Lung (tissue), 12 donors: Measurements from ENCODE around the gene CHRM3. TPM values are rescaled to one million over a fixed set of nuclear protein-coding genes. Genes with fewer than 3 reads are reported as not detected.

ENCODE experiments used
- ATAC-seq: fragments of 200-7000 bp; cut with Tn5 transposase; one replicate; pipeline ENCODE4 v1.9.1; 2020; ENCODE audit warnings: moderate number of reproducible peaks; ENCODE audit not compliant: insufficient read depth, low FRiP score
- DNase-seq, 3 donors: peaks; one replicate each; pipeline ENCODE4 v3.0.0-alpha.2; 2013 to 2017
- H3K27ac ChIP-seq, 2 donors: one replicate each; pipeline ENCODE4 v1.5.1; 2013; ENCODE audit warnings: mild to moderate bottlenecking in 2 of 2, moderate library complexity in 2 of 2, control low read depth in 1 of 2, inconsistent platforms in 1 of 2, low read depth in 1 of 2, low read length in 1 of 2
- H3K27me3 ChIP-seq, 3 donors: one replicate each; pipeline ENCODE4 v1.5.1; 2013; ENCODE audit warnings: low read length in 2 of 3; ENCODE audit not compliant: control insufficient read depth in 3 of 3, insufficient read depth in 3 of 3
- H3K36me3 ChIP-seq, 4 donors: one replicate each; pipeline ENCODE4 v1.5.1; 2013; ENCODE audit warnings: low read length in 4 of 4, mild to moderate bottlenecking in 1 of 4, moderate library complexity in 1 of 4; ENCODE audit not compliant: control insufficient read depth in 4 of 4, insufficient read depth in 4 of 4
- H3K4me1 ChIP-seq, 5 donors: one replicate each; pipeline ENCODE4 v1.5.1; 2013; ENCODE audit warnings: low read length in 5 of 5, mild to moderate bottlenecking in 2 of 5, moderate library complexity in 1 of 5; ENCODE audit not compliant: control insufficient read depth in 5 of 5, insufficient read depth in 5 of 5
- H3K4me3 ChIP-seq: one replicate; pipeline ENCODE4 v1.5.1; 2013; ENCODE audit warnings: mild to moderate bottlenecking, control low read depth, moderate library complexity
- H3K9ac ChIP-seq, 2 donors: one replicate each; pipeline ENCODE4 v1.5.1; 2013; ENCODE audit warnings: low read length in 2 of 2, control low read depth in 1 of 2; ENCODE audit not compliant: insufficient read depth in 1 of 2
- H3K9me3 ChIP-seq, 4 donors: one replicate each; pipeline ENCODE4 v1.5.1; 2013; ENCODE audit warnings: low read length in 3 of 4, mild to moderate bottlenecking in 1 of 4, moderate library complexity in 1 of 4; ENCODE audit not compliant: control insufficient read depth in 4 of 4, insufficient read depth in 3 of 4
- CTCF ChIP-seq: IDR thresholded peaks from 2 replicates; pipeline ENCODE4 v1.5.1; 2012; ENCODE audit warnings: mild to moderate bottlenecking; ENCODE audit errors: control extremely low read depth, extremely low read depth
- WGBS, 2 donors: extraction: QIAGEN DNeasy Blood & Tissue Kit; methylation state at CpG; one replicate each; pipeline ENCODE4 v1.1.7; 2013; 5-methylcytosine and 5-hydroxymethylcytosine counted together
- polyA plus RNA-seq, 2 donors: library from polyadenylated mRNA; stranded (reverse); fragments of 200-250 nt; gene quantifications; one replicate each; pipeline ENCODE4 v1.2.1, GENCODE V29; 2013
- total RNA-seq, 2 donors: library from RNA; depleted of rRNA in 1 of 2; stranded (reverse); fragments of >200 nt in 1 of 2; gene quantifications; one replicate each; pipeline ENCODE4 v1.2.1, GENCODE V29; 2014 to 2021
- donor health status: control.
- donor health status: control.
- donor health status: Bipolar disorder and iron deficiency.
- donor health status: healthy.
- donor health status: DM: yes; HTN: yes; CAD: no.

The CHRM3 gene
- total and polyA plus RNA-seq, 4 donors, result 0.91 to 9.2 (median 4.3) TPM

GRCh38 chr1:239422818-239423217, 36.5 kb downstream of the CHRM3 start:
- DNase-seq, result no peak
- no peak for ATAC-seq
- Histone ChIP-seq H3K9ac (no peak overlapping the region), H3K27ac (no peak overlapping the region), H3K27me3 (no peaks in the 10 kb centered on the region), H3K36me3 (no peaks in the 10 kb centered on the region), H3K4me3 (no peak overlapping the region), H3K9me3 (no peaks in the 10 kb centered on the region), H3K4me1 (no peaks in the 10 kb centered on the region)
- no peak for TF ChIP-seq CTCF
- WGBS, 2 donors, result 84 to 89% methylated on average over 3 of the region's 3 CpGs

GRCh38 chr1:239426821-239427475, 40.6 kb downstream of the CHRM3 start:
- 47 to 67% methylated on average over 4 of the region's 4 CpGs for WGBS, 2 donors
- Histone ChIP-seq H3K27ac (no peak overlapping the region), H3K9ac (no peak overlapping the region), H3K36me3 (no peaks in the 10 kb centered on the region), H3K4me1 (no peaks in the 10 kb centered on the region), H3K9me3 (no peaks in the 10 kb centered on the region), H3K4me3 (no peak overlapping the region), H3K27me3 (no peaks in the 10 kb centered on the region)
- DNase-seq (no peak), ATAC-seq (no peak)
- TF ChIP-seq CTCF, result no peak

- Histone ChIP-seq H3K4me3 (no peak overlapping the region), H3K27me3 (no peaks in the 10 kb centered on the region), H3K9ac (no peak overlapping the region), H3K9me3 (no peaks in the 10 kb centered on the region), H3K27ac (no peak overlapping the region), H3K4me1 (no peaks in the 10 kb centered on the region), H3K36me3 (no peaks in the 10 kb centered on the region)
- no peak for DNase-seq
- TF ChIP-seq CTCF, result no peak
- 36 to 69% methylated on average over 3 of the region's 3 CpGs for WGBS, 2 donors
- no peak for ATAC-seq
Observed at GRCh38 chr1:239427712-239428111, 41.3 kb downstream of the CHRM3 start.
